WI38 (cell line): ENCODE measurements around the gene DNAJC17.

Experiments used
- H3K4me3 ChIP-seq: 2 replicates; pipeline ENCODE4 v1.5.1; 2011; ENCODE audit warnings: low read depth, mild to moderate bottlenecking, control low read depth, low read length
- CTCF ChIP-seq: IDR thresholded peaks from 2 replicates; pipeline ENCODE4 v1.5.1; 2012; ENCODE audit warnings: low read depth, mild to moderate bottlenecking, control low read depth, low read length

The DNAJC17 gene

GRCh38 chr15:40766906-40767837, 40.1 kb downstream of the DNAJC17 start:
- no peak overlapping the region for H3K4me3 ChIP-seq
- TF ChIP-seq CTCF, result no peak

GRCh38 chr15:40766194-40766815, 41.0 kb downstream of the DNAJC17 start:
- H3K4me3 ChIP-seq, result no peak overlapping the region
- no peak for TF ChIP-seq CTCF

GRCh38 chr15:40764629-40765103, 42.6 kb downstream of the DNAJC17 start:
- H3K4me3 ChIP-seq, result peak overlapping the region; percentile 60

GRCh38 chr15:40763801-40764628, 43.3 kb downstream of the DNAJC17 start, which contains the start of gene GCHFR:
Gene GCHFR (plus strand): TSS chr15:40764068. CDS start chr15:40764181, 113 bp downstream.
- TF ChIP-seq CTCF, result no peak
- H3K4me3 ChIP-seq, result peak within 1 kb of the TSS; percentile 60

More at GRCh38 chr15:40764629-40765103, 42.6 kb downstream of the DNAJC17 start:
- no peak for TF ChIP-seq CTCF

- TF ChIP-seq CTCF, result no peak
- H3K4me3 ChIP-seq, result peak overlapping the region; percentile 60
These were observed 44.1 kb downstream of the DNAJC17 start for GRCh38 chr15:40762919-40763800.

GRCh38 chr15:40759961-40760360, 47.3 kb downstream of the DNAJC17 start:
- no peak for TF ChIP-seq CTCF
- no peak overlapping the region for H3K4me3 ChIP-seq
